ENCODE data around the gene AVEN. TPM values are rescaled to one million over a fixed set of nuclear protein-coding genes. Genes with fewer than 3 reads are reported as not detected.
A peak's percentile ranks its signal among the peaks of the same experiment; 100 is the strongest.

AVEN gene
- total and polyA plus RNA-seq, 9 of the 15 experiments (the other 6 are each of a cell fraction or from before 2014, with no cell fraction given): 1.5 to 6.4 (median 4.7) TPM

- TF ChIP-seq HOMEZ (CRISPR knock-in tag; IDR thresholded peaks at IDR 0.05) (no peak), FOXK1 (CRISPR knock-in tag; IDR thresholded peaks at IDR 0.05; ENCODE audit: borderline replicate concordance) (no peak), EP300 (IDR thresholded peaks at IDR 0.05; ENCODE audit: low read length) (no peak), ZNF449 (CRISPR knock-in tag; IDR thresholded peaks at IDR 0.05) (no peak), ZNF431 (CRISPR knock-in tag; IDR thresholded peaks at IDR 0.05) (peak; percentile 66; the same call in 1 of the 2 replicates), FIP1L1 (IDR thresholded peaks at IDR 0.05; ENCODE audit: low read depth, low read length, poor library complexity, severe bottlenecking) (peak; percentile 0), TFAP4 (CRISPR knock-in tag; IDR thresholded peaks at IDR 0.05; ENCODE audit: borderline replicate concordance) (no peak), SAP30 (IDR thresholded peaks at IDR 0.05; ENCODE audit: borderline replicate concordance, insufficient read depth, low read depth, low read length, poor library complexity, severe bottlenecking) (no peak), CSDE1 (IDR thresholded peaks at IDR 0.05) (no peak), CUX1 (CRISPR knock-in tag; IDR thresholded peaks at IDR 0.05) (0 out of 2 replicates have a peak, but pooled peaks have one; percentile 37), TARDBP (IDR thresholded peaks at IDR 0.05) (no peak), SMARCB1 (IDR thresholded peaks at IDR 0.05; ENCODE audit: insufficient read length, low read depth) (no peak), TAF1 (IDR thresholded peaks at IDR 0.05; ENCODE audit: control insufficient read depth, extremely low read depth, insufficient read depth, low read length, severe bottlenecking) (peak; percentile 41), ZNF445 (CRISPR knock-in tag; IDR thresholded peaks at IDR 0.05; ENCODE audit: low read depth) (no peak), ZSCAN32 (CRISPR knock-in tag; IDR thresholded peaks at IDR 0.05) (no peak), CHD2 (IDR thresholded peaks at IDR 0.05; ENCODE audit: low read depth, low read length) (no peak), PHF21A (IDR thresholded peaks at IDR 0.05; ENCODE audit: borderline replicate concordance, low read depth) (no peak), CTBP1 (IDR thresholded peaks at IDR 0.05; ENCODE audit: borderline replicate concordance) (peak; percentile 72; the same call in 1 of the 2 replicates)
Measured at GRCh38 chr15:34038871-34039789, at the start of gene AVEN (continued).
